GM12891 (cell line): ENCODE results near the gene LRRC7.

ENCODE experiments used
- DNase-seq: peaks from one replicate; pipeline ENCODE4 v3.0.0; 2011; ENCODE audit warnings: low spot score; ENCODE audit not compliant: insufficient read length
- FAIRE-seq: peaks from 2 replicates; lab custom pipeline; 2011; peaks lifted over from hg19 to GRCh38; lab: Jason Lieb, UNC
- PAX5 ChIP-seq: IDR thresholded peaks from 2 replicates; pipeline ENCODE4 v1.6.1; 2011; ENCODE audit warnings: low read length, moderate library complexity, mild to moderate bottlenecking; ENCODE audit not compliant: insufficient read depth, severe bottlenecking
- POLR2A ChIP-seq: IDR thresholded peaks from 2 replicates; pipeline ENCODE4 v1.6.1; 2011; ENCODE audit warnings: low read depth, low read length, control low read depth
- POLR2AphosphoS5 ChIP-seq: IDR thresholded peaks from 2 replicates; pipeline ENCODE4 v1.6.1; 2011; ENCODE audit warnings: low read depth, low read length, control low read depth
- POU2F2 ChIP-seq: IDR thresholded peaks from 2 replicates; pipeline ENCODE4 v1.6.1; 2011; ENCODE audit warnings: low read depth, mild to moderate bottlenecking, control low read depth, low read length, moderate library complexity
- SPI1 ChIP-seq: IDR thresholded peaks from 2 replicates; pipeline ENCODE4 v1.6.1; 2011; ENCODE audit warnings: low read depth, low read length, control low read depth
- TAF1 ChIP-seq: IDR thresholded peaks from 2 replicates; pipeline ENCODE4 v1.6.1; 2011; ENCODE audit warnings: low read depth, low read length, control low read depth

Gene LRRC7

GRCh38 chr1:69998847-69999246 lies 431.1 kb downstream of the LRRC7 start:
- TF ChIP-seq POLR2A, result no peak
- no peak for TF ChIP-seq POU2F2
- no peak for FAIRE-seq

GRCh38 chr1:70003211-70003908 lies 435.6 kb downstream of the LRRC7 start:
- FAIRE-seq (no peak), DNase-seq (no peak)
- no peak for TF ChIP-seq TAF1
- TF ChIP-seq SPI1, result no peak
- TF ChIP-seq PAX5, result no peak
- no peak for TF ChIP-seq POU2F2
- no peak for TF ChIP-seq POLR2A
- no peak for TF ChIP-seq POLR2AphosphoS5

More at GRCh38 chr1:69998847-69999246, 431.1 kb downstream of the LRRC7 start:
- DNase-seq, result no peak

- FAIRE-seq (no peak), DNase-seq (no peak)
- no peak for TF ChIP-seq SPI1
Measured at GRCh38 chr1:70005386-70006034, 437.8 kb downstream of the LRRC7 start.

- no peak for FAIRE-seq
Measured at GRCh38 chr1:70008660-70009059, 440.9 kb downstream of the LRRC7 start.

GRCh38 chr1:70017770-70018169 lies 450.0 kb downstream of the LRRC7 start:
- TF ChIP-seq SPI1 (no peak), POLR2AphosphoS5 (no peak), PAX5 (no peak), POLR2A (no peak), POU2F2 (no peak), TAF1 (no peak)
- no peak for FAIRE-seq
- no peak for DNase-seq

More at GRCh38 chr1:70008660-70009059, 440.9 kb downstream of the LRRC7 start:
- TF ChIP-seq POLR2A, result no peak
- no peak for TF ChIP-seq POU2F2
- TF ChIP-seq TAF1, result no peak
- no peak for TF ChIP-seq PAX5
- no peak for TF ChIP-seq SPI1
- no peak for TF ChIP-seq POLR2AphosphoS5
- DNase-seq, result no peak

GRCh38 chr1:70024272-70024671 lies 456.6 kb downstream of the LRRC7 start:
- FAIRE-seq (no peak), DNase-seq (no peak)
- no peak for TF ChIP-seq POLR2A
- TF ChIP-seq POLR2AphosphoS5, result no peak
- TF ChIP-seq POU2F2, result no peak
- TF ChIP-seq SPI1, result no peak
- TF ChIP-seq PAX5, result no peak

GRCh38 chr1:70025052-70025451 lies 457.3 kb downstream of the LRRC7 start:
- no peak for DNase-seq
- no peak for FAIRE-seq
- TF ChIP-seq POLR2A, result no peak
- no peak for TF ChIP-seq TAF1
- no peak for TF ChIP-seq SPI1
- TF ChIP-seq POU2F2, result no peak
- no peak for TF ChIP-seq POLR2AphosphoS5
- TF ChIP-seq PAX5, result no peak

GRCh38 chr1:70025846-70026245 lies 458.1 kb downstream of the LRRC7 start:
- FAIRE-seq, result no peak
- no peak for TF ChIP-seq POU2F2
- no peak for DNase-seq

- DNase-seq, result no peak
- FAIRE-seq, result no peak
- TF ChIP-seq POLR2A (no peak), SPI1 (peak; percentile 68), POLR2AphosphoS5 (no peak)
Measured at GRCh38 chr1:70033266-70033873, 465.6 kb downstream of the LRRC7 start.

GRCh38 chr1:70033936-70034335 lies 466.2 kb downstream of the LRRC7 start:
- TF ChIP-seq POLR2A (no peak), POU2F2 (no peak), POLR2AphosphoS5 (no peak), SPI1 (no peak), PAX5 (no peak), TAF1 (no peak)
- FAIRE-seq, result no peak
- DNase-seq, result no peak
